Ishikawa (cell line): ENCODE results near the gene PDE4D.

Experiments used
- CEBPB ChIP-seq: IDR thresholded peaks from 2 replicates; pipeline ENCODE4 v1.6.1; 2012
- CREB1 ChIP-seq: IDR thresholded peaks from 2 replicates; pipeline ENCODE4 v1.6.1; 2012; ENCODE audit warnings: low read depth
- EGR1 ChIP-seq: IDR thresholded peaks from 2 replicates; pipeline ENCODE4 v1.6.1; 2012
- EP300 ChIP-seq: IDR thresholded peaks from 2 replicates; pipeline ENCODE4 v1.6.1; 2012; ENCODE audit warnings: borderline replicate concordance
- FOXM1 ChIP-seq: IDR thresholded peaks from 2 replicates; pipeline ENCODE4 v1.6.1; 2012; ENCODE audit warnings: low read depth, borderline replicate concordance
- NFIC ChIP-seq: IDR thresholded peaks from 2 replicates; pipeline ENCODE4 v1.6.1; 2012
- RAD21 ChIP-seq: IDR thresholded peaks from 2 replicates; pipeline ENCODE4 v1.6.1; 2012; ENCODE audit warnings: low read depth
- TAF1 ChIP-seq: IDR thresholded peaks from 2 replicates; pipeline ENCODE4 v1.6.1; 2012; ENCODE audit warnings: low read depth, mild to moderate bottlenecking
- TCF12 ChIP-seq: IDR thresholded peaks from 2 replicates; pipeline ENCODE4 v1.6.1; 2012; ENCODE audit warnings: low read depth
- TEAD4 ChIP-seq: IDR thresholded peaks from 2 replicates; pipeline ENCODE4 v1.6.1; 2012
- YY1 ChIP-seq: IDR thresholded peaks from 2 replicates; pipeline ENCODE4 v1.6.1; 2012; ENCODE audit warnings: low read depth
- ZBTB7A ChIP-seq: IDR thresholded peaks from 2 replicates; pipeline ENCODE4 v1.6.1; 2012; ENCODE audit warnings: low read depth
- TF ChIP-seq, protein P1 (sequence below): IDR thresholded peaks from 2 replicates; pipeline ENCODE4 v1.6.1; 2012
- TF ChIP-seq, protein P2 (sequence below): IDR thresholded peaks from 2 replicates; pipeline ENCODE4 v1.6.1; 2012; ENCODE audit warnings: low read depth, mild to moderate bottlenecking
- TF ChIP-seq, protein P3 (sequence below): IDR thresholded peaks from 2 replicates; pipeline ENCODE4 v1.6.1; 2012

Gene PDE4D

GRCh38 chr5:59312223-59312622 is 581.3 kb downstream of the PDE4D start:
- TF ChIP-seq TAF1 (no peak), EP300 (no peak), CEBPB (no peak), RAD21 (no peak), ZBTB7A (no peak), TCF12 (no peak), YY1 (no peak), NFIC (no peak), CREB1 (no peak), EGR1 (no peak), TEAD4 (no peak), FOXM1 (no peak)
- TF ChIP-seq, protein P1, sequence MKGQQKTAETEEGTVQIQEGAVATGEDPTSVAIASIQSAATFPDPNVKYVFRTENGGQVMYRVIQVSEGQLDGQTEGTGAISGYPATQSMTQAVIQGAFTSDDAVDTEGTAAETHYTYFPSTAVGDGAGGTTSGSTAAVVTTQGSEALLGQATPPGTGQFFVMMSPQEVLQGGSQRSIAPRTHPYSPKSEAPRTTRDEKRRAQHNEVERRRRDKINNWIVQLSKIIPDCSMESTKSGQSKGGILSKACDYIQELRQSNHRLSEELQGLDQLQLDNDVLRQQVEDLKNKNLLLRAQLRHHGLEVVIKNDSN: no peak
- TF ChIP-seq, protein P2, sequence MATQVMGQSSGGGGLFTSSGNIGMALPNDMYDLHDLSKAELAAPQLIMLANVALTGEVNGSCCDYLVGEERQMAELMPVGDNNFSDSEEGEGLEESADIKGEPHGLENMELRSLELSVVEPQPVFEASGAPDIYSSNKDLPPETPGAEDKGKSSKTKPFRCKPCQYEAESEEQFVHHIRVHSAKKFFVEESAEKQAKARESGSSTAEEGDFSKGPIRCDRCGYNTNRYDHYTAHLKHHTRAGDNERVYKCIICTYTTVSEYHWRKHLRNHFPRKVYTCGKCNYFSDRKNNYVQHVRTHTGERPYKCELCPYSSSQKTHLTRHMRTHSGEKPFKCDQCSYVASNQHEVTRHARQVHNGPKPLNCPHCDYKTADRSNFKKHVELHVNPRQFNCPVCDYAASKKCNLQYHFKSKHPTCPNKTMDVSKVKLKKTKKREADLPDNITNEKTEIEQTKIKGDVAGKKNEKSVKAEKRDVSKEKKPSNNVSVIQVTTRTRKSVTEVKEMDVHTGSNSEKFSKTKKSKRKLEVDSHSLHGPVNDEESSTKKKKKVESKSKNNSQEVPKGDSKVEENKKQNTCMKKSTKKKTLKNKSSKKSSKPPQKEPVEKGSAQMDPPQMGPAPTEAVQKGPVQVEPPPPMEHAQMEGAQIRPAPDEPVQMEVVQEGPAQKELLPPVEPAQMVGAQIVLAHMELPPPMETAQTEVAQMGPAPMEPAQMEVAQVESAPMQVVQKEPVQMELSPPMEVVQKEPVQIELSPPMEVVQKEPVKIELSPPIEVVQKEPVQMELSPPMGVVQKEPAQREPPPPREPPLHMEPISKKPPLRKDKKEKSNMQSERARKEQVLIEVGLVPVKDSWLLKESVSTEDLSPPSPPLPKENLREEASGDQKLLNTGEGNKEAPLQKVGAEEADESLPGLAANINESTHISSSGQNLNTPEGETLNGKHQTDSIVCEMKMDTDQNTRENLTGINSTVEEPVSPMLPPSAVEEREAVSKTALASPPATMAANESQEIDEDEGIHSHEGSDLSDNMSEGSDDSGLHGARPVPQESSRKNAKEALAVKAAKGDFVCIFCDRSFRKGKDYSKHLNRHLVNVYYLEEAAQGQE: no peak
- TF ChIP-seq, protein P3, sequence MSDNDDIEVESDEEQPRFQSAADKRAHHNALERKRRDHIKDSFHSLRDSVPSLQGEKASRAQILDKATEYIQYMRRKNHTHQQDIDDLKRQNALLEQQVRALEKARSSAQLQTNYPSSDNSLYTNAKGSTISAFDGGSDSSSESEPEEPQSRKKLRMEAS: no peak

DNA sequence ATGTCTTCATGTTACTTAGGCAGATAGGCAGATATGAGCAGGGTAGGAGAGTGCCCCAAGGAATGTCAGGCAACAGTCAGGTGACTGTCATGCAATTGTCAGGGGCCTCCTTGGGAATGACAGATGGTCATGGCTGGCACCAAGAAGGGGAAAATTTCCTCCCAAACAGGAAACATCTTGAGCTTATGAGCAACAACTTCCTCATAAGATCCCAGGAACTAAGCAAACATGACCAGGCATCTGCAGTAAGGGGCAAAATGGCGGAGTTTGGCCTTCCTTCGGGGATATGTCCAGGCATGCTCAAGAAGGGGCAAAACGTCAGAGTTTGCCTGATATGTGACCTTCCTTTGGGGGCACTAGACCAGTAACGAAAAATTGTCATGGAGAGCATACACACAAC is 591.8 kb downstream of the PDE4D start:
- TF ChIP-seq, protein P3: no peak
- TF ChIP-seq, protein P2: no peak
- no peak for TF ChIP-seq CREB1
- TF ChIP-seq TEAD4: no peak
- TF ChIP-seq CEBPB: no peak
- no peak for TF ChIP-seq NFIC
- no peak for TF ChIP-seq EGR1
- TF ChIP-seq FOXM1: no peak
- TF ChIP-seq TAF1: no peak
- TF ChIP-seq EP300: no peak
- TF ChIP-seq, protein P1: no peak
- no peak for TF ChIP-seq YY1
- no peak for TF ChIP-seq TCF12
- no peak for TF ChIP-seq RAD21
- no peak for TF ChIP-seq ZBTB7A

DNA sequence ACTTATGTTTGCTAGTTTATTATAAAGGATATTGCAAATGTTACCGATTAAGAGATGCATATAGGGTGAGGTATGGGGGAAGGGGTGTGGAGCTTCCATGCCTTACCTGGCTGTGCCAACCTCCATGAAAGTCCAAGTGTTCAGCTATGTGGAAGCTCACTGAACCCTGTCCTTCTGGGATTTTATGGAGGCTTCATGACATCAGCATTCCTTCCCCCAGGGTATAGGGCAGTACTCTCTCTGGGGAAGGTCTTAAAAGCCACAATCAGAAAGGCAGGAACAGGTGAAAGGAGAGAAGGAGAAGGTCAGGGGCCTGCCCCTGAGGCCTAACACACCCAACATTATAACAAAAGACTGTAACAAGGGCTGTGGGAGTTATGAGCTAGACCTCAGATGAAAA is 592.6 kb downstream of the PDE4D start:
- TF ChIP-seq TAF1 (no peak), TEAD4 (no peak), CEBPB (no peak), EGR1 (no peak), FOXM1 (no peak), ZBTB7A (no peak)
- TF ChIP-seq, protein P1: no peak

DNA sequence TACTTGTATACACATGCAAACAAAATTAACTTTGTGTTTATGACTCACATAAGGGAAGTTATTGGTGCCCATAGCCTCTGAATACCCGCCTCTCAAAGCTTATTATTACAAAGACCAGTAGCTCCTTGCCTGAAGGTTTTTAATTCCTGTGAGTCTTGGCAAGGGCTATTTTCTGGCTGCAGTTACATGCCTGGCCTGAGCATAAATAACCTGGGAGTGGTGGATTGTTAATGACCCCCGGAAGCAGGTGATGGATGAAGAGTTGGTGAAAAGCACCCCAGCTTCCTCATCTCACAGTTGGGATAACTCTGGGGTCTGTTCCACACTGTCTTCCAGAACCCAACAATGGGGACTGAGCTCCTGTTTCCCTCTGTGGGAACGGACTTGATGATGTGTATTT is 594.5 kb downstream of the PDE4D start:
- TF ChIP-seq, protein P2: no peak
- TF ChIP-seq ZBTB7A (no peak), TAF1 (no peak), NFIC (no peak)
